CD4-positive, alpha-beta T cell treated with Interleukin-6 at 100 ng/mL for 8 hours (primary cell): ENCODE results near the gene FAM200A.
"Not testable (repeated sequence)": the region's sequence is repeated elsewhere in the genome, so short reads cannot be mapped to it uniquely, and the experiment has no call there.

Experiments used
- DNase-seq: peaks from one replicate; pipeline ENCODE4 v3.0.0-alpha.2; 2020; ENCODE audit warnings: mixed read lengths, low spot score

The FAM200A gene

DNA sequence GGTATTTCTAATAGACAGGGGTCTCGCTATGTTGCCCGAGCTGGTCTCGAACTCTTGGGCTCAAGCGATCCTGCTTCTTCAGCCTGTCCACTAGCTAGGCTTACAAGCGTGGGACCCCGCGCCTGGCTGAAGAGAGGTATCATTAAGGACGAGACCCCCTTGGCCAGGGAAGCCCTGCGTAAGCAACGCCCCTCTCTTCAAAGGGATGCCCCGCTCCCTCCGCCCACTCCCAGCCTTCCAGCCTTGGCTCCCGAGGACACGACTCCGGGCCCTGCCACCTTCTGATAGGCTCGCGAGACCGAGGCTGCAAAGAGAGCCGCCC lies 47.7 kb downstream of the FAM200A start:
- no peak for DNase-seq

DNA sequence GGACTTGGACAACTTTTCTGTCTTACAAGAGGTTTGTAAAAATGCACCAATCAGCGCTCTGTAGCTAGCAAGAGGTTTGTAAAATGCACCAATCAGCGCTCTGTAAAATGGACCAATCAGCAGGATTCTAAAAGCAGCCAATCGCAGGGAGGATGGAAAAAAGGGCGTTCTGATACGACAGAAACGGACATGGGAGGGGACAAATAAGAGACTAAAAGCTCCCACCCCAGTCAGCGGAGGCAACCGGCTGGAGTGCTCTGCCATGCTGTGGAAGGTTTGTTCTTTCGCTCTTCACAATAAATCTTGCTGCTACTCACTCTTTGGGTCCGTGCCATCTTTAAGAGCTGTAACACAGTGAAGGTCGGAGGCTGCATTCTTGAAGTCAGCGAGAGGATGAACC lies 50.7 kb downstream of the FAM200A start:
- DNase-seq: not testable (repeated sequence)

DNA sequence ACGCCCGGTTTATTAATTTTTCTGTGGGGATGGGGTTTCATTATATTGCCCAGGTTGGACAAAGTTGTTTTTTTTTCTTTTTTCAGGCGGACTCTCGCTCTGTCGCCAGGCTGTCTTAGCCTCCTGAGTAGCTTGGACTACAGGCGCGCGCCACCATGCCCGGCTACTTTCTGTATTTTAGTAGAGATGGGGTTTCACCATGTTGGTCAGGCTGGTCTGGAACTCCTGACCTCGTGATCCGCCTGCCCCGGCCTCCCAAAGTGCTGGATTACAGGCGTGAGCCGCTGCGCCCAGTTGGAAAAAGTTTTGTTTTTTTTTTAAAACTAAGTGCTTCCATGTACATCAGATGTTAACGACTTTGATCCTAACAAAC lies 51.3 kb downstream of the FAM200A start:
- no peak for DNase-seq

DNA sequence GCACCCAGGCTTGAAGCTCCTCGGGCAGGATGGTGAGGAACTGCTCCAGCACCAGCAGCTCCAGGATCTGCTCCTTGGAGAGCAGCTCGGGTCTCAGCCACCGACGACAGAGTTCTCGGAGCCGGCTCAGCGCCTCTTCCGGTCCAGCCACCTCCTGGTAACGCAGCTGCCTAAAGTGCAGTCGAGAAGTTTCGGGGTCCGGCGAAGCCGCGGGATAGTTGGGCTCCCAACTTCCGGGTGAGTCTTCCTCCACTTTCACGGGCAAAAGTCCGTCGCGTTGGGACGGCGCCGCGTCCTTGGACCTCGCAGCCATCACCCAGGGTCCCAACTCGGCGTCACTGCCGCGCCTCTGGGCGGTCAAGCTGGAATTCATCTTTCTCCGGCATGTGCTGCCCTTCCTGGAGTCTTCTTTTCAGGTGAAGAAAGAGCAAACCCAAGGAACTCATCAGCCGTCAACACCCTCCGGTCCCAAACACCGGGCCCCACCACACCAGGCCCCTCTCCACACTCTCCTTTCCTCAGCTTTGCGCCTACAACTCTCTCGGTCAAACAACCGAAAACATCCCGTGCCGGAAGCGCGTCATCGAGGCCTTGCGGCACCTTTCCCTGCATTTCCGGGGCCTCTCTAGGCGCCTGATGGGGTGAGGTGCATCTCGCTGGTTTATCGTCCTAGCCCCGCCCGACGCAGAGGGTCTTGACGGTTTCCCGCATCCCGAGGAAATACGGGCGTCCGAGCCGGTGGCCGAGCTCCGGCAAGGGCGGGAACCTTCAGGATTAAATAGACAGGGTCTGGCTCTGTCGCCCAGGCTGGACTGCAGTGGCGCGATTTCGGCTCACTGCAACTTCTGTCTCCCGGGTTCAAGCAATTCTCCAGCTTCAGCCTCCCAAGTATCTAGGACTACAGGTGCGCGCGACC lies 51.9 kb downstream of the FAM200A start, which contains the start of gene ZNF394:
Gene ZNF394, minus strand, starts transcription at position 561 of the 916 bp plus-strand sequence. Its CDS starts 188 bp downstream, at position 373.
- DNase-seq: peak; percentile 88

DNA sequence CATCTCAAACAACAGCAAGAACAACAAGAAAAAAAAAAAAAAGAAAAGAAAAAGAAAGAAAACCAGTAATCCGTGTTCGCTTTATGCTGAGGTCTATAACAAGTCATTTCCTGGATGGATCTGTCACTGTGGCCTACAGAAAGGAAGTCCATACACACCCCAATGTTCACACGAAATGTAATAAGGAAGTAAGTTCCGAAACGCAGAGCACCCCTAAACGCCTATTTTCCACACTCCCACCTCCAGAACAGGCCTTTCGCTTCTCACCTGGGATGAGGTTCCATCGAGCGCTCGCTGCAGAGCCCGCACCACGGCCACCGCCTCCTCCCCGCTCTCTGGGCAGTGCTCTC lies 52.6 kb downstream of the FAM200A start:
- peak; percentile 33 for DNase-seq

DNA sequence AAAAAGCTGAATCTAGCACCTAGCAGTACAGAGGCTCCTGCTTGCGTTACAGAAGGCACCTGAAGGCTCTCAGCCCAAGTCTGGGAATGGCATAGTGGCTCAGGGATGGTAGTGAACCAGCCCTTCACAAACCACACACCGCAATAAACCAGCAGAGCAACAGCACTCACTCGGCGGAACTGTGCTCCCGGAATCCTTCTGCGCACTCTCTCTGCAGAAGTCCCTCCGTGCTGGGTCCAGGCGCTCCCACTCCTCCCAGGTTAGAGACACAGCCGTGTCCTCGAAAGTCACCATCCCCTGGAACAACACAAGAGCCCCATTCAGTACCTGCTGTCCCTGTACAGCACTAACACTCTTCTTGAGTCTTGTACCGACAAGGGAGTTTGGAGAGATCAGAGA lies 53.4 kb downstream of the FAM200A start:
- DNase-seq: no peak

DNA sequence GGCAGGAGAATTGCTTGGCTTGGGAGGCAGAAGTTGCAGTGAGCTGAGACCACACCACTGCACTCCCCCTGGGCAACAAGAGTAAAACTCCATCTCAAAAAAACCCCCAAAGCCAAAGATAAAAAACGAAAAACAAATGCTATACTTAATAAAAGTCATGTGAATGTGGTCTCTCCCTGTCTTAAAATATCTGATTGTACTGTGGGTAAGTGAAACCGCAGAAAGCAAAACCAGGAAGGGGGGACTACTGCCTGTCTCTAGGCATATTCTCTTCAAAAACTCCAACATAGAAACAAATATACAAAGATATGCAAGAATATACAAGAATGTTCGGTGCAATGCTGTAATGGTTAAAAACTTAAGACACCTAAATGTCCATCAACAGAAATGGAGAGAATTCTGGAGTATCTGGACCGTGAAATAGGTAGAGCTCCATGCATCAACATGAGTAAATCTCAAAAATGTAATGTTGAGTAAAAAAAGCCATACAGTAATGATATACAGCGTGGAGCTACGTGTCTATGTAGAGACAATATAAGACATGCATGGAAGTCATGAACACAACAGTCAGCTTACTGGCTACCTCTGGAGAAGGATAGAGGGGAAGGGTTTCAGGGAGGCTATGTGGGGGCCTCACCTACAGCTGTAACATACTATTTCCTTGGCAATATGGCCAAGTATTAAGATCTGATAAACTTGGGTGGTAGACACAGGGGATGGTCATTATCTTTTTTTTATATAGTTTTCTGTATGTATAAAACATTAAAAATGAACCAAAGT lies 54.0 kb downstream of the FAM200A start:
- no peak for DNase-seq
